Measurements from ENCODE around the gene RCBTB1. TPM values are rescaled to one million over a fixed set of nuclear protein-coding genes. Genes with fewer than 3 reads are reported as not detected.
"Not testable (repeated sequence)": the region's sequence is repeated elsewhere in the genome, so short reads cannot be mapped to it uniquely, and the experiment has no call there.

The RCBTB1 gene
- total and polyA plus RNA-seq, 10 donors: 10.0 to 30.9 (median 25.5) TPM

DNA sequence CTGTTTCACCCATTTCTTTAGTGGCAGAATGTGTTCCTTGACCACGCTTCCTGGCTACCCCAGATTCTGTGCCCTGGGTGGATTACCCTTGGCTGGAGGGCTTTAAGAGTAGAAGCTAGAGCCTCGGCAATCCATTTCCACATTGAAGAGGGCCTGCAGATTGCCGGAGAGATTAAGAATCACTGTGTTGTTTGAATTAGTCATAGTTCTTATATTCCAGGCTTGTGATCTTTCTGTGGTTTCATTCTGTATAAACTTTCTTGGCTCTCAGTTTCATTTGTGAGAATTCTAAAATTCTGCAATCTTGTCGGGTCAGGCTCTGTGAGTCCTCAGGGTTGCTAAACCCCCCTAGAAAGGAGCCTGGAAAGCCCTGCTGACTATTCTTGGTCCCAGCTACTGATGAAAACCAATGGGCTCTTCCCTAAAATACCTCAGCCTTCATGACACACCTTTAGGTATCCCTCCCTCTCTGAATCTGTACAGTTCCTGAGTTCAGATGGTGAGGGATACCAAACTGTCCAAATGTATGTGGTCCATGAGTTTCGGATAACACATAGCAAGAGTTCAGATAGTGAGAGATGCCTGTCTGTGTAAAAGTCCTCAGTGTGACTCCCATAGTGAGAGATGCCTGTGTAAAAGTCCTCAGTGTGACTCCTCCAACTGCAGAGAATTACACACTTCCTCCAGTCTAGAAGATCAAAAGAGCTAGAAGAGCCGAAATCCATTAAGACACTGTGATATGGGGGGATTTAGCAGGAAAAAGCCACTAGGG, 85.3 kb downstream of the RCBTB1 start:
- no peak for TF ChIP-seq POLR2A (IDR thresholded peaks at IDR 0.05)
- no peak for TF ChIP-seq CTCF (IDR thresholded peaks at IDR 0.05 in 8 of 11, conservative IDR thresholded peaks at IDR 0.05 in 3 of 11)
- no peak for TF ChIP-seq POLR2AphosphoS5 (IDR thresholded peaks at IDR 0.05)
- Histone ChIP-seq H3K36me3 (peaks cover 0 to 60% (median 6%) of the 10 kb centered on the region in 6 donors), H3K9me3 (no peaks in the 10 kb centered on the region), H3K27ac (peak overlapping the region in 5 of 8 donors; percentile 1 to 98 (median 22)), H3K27me3 (replicated peaks in 1 of 7) (no peaks in the 10 kb centered on the region), H3K4me1 (peaks cover 3 to 73% (median 41%) of the 10 kb centered on the region in 6 donors), H3K4me3 (no peak overlapping the region)
- 64 to 81% (median 76%) methylated on average over 6 of the region's 6 CpGs for WGBS, 5 donors
- DNase-seq: no peak
- intact Hi-C loops (cut with DNase I; ENCODE audit: low total_unique reads): no loop called here

GRCh38 chr13:49498206-49498605, 87.2 kb downstream of the RCBTB1 start:
- Histone ChIP-seq H3K9me3 (no peaks in the 10 kb centered on the region), H3K4me1 (peaks cover 3 to 74% (median 42%) of the 10 kb centered on the region in 6 donors), H3K4me3 (no peak overlapping the region), H3K27me3 (replicated peaks in 1 of 7) (no peaks in the 10 kb centered on the region), H3K36me3 (peaks cover 0 to 48% (median 2%) of the 10 kb centered on the region in 6 donors), H3K27ac (peak overlapping the region in 6 of 8 donors; percentile 22 to 99 (median 92))
- WGBS, 5 donors: 73 to 86% (median 75%) methylated on average over 4 of the region's 4 CpGs
- no peak for TF ChIP-seq CTCF (IDR thresholded peaks at IDR 0.05 in 8 of 11, conservative IDR thresholded peaks at IDR 0.05 in 3 of 11)
- no peak for TF ChIP-seq POLR2AphosphoS5 (IDR thresholded peaks at IDR 0.05)
- no peak for TF ChIP-seq POLR2A (IDR thresholded peaks at IDR 0.05)
- no peak for DNase-seq
- intact Hi-C loops (cut with DNase I; ENCODE audit: low total_unique reads): no loop called here

- H3K9me3 ChIP-seq: no peaks in the 10 kb centered on the region
- peaks cover 0 to 38% (median 2%) of the 10 kb centered on the region in 6 donors for H3K36me3 ChIP-seq
- intact Hi-C loops (cut with DNase I; ENCODE audit: low total_unique reads): no loop called here
- DNase-seq: no peak
- 89 to 94% (median 90%) methylated on average over 5 of the region's 5 CpGs for WGBS, 5 donors
- H3K27me3 ChIP-seq (replicated peaks in 1 of 7): no peaks in the 10 kb centered on the region
- H3K4me1 ChIP-seq: peaks cover 3 to 65% (median 36%) of the 10 kb centered on the region in 6 donors
- TF ChIP-seq POLR2AphosphoS5 (IDR thresholded peaks at IDR 0.05) (no peak), POLR2A (IDR thresholded peaks at IDR 0.05) (no peak), CTCF (IDR thresholded peaks at IDR 0.05 in 8 of 11, conservative IDR thresholded peaks at IDR 0.05 in 3 of 11) (no peak)
- H3K27ac ChIP-seq: peak overlapping the region; percentile 21 to 99 (median 96)
- peak overlapping the region in 1 of 8 donors; percentile 85 for H3K4me3 ChIP-seq
Observed at GRCh38 chr13:49497272-49497671, 88.1 kb downstream of the RCBTB1 start.

- intact Hi-C loops (cut with DNase I; ENCODE audit: low total_unique reads); H3K27me3 ChIP-seq (replicated peaks in 1 of 7); DNase-seq; H3K9me3 ChIP-seq: not testable (repeated sequence)
- 72 to 82% (median 81%) methylated on average over 11 of the region's 11 CpGs for WGBS, 5 donors
- Histone ChIP-seq H3K36me3 (peaks cover 0 to 38% (median 2%) of the 10 kb centered on the region in 6 donors), H3K27ac (peak overlapping the region; percentile 91 to 99 (median 96)), H3K4me1 (peaks cover 3 to 60% (median 36%) of the 10 kb centered on the region in 6 donors), H3K4me3 (peak overlapping the region in 6 of 8 donors; percentile 56 to 85 (median 60))
Observed at GRCh38 chr13:49496837-49497236, 88.5 kb downstream of the RCBTB1 start.
